Psoas muscle (tissue), 8 donors: ENCODE measurements around the gene SEM1. TPM values are rescaled to one million over a fixed set of nuclear protein-coding genes. Genes with fewer than 3 reads are reported as not detected.
"Not testable (repeated sequence)": the region's sequence is repeated elsewhere in the genome, so short reads cannot be mapped to it uniquely, and the experiment has no call there.

ENCODE experiments used
- ATAC-seq, 4 donors: fragments of 200-7000 bp; cut with Tn5 transposase; one replicate each; pipeline ENCODE4 v1.9.1; 2020; ENCODE audit warnings: moderate library complexity in 3 of 4, mild to moderate bottlenecking in 2 of 4
- DNase-seq, 2 donors: peaks; one replicate each; pipeline ENCODE4 v3.0.0-alpha.2; 2020
- H3K27ac ChIP-seq: fragments of 200-600 bp; one replicate; pipeline ENCODE4 v1.8.0; 2022
- H3K27me3 ChIP-seq, 3 donors: fragments of 200-600 bp in 1 of 3; one replicate each; pipeline versions ENCODE4 v1.6.1 to v1.8.0; 2013 to 2022; ENCODE audit warnings: low read length in 2 of 3, mild to moderate bottlenecking in 2 of 3, moderate library complexity in 1 of 3; ENCODE audit not compliant: insufficient read depth in 3 of 3
- H3K36me3 ChIP-seq, 2 donors: fragments of 200-600 bp in 1 of 2; one replicate each; pipeline versions ENCODE4 v1.6.1 to v1.8.0; 2013 to 2022; ENCODE audit warnings: low read depth in 1 of 2, mild to moderate bottlenecking in 1 of 2, moderate library complexity in 1 of 2; ENCODE audit not compliant: insufficient read depth in 1 of 2
- H3K4me1 ChIP-seq: fragments of 200-600 bp; one replicate; pipeline ENCODE4 v1.8.0; 2022
- H3K4me3 ChIP-seq: fragments of 200-600 bp; one replicate; pipeline ENCODE4 v1.8.0; 2022; ENCODE audit warnings: mild to moderate bottlenecking
- H3K9me3 ChIP-seq: fragments of 200-600 bp; one replicate; pipeline ENCODE4 v1.8.0; 2022
- WGBS, 3 donors: extraction: QIAGEN DNeasy Blood & Tissue Kit; methylation state at CpG; one replicate each; pipeline versions ENCODE4 v1.1.6 to v1.1.7; 2013; 5-methylcytosine and 5-hydroxymethylcytosine counted together
- intact Hi-C, 2 donors: fragments of 100-400 bp; cut with DNase I; formaldehyde crosslinking; loops; one replicate each; pipeline versions ENCODE4 v1.11.0 to v1.14.2; 2022
- polyA plus RNA-seq, 3 donors: library from polyadenylated mRNA; stranded (reverse); fragments of 200-250 nt; gene quantifications; one replicate each; pipeline ENCODE4 v1.2.3, GENCODE V29; 2013
- total RNA-seq, 4 donors: library from RNA; stranded (reverse); fragmentation: NEBNext Ultra II Directional in 2 of 4; extraction: Animal tissue kit (Norgen Biotek cat#: 25700) in 2 of 4; gene quantifications; one replicate each; pipeline versions ENCODE4 v1.2.1 to v1.2.4, GENCODE V29; 2021 to 2023
- TF ChIP-seq, protein P1 (sequence below): fragments of 200-600 bp; IDR thresholded peaks from one replicate; pipeline ENCODE4 v1.8.0; 2022; ENCODE audit warnings: antibody characterized with exemption
- donor health status: healthy with polysubstance abuse.
- donor health status: DM: no; HTN: no; CAD: no; lungs with moderate emphysema.
- donor health status: Bipolar disorder and iron deficiency.
- donor health status: healthy.
- donor health status: DM: yes; HTN: yes; CAD: no.
- donor health status: DM: no; HTN: no; CAD: no.
- donor health status: DM: no; HTN: no; CAD: no.
- donor health status: DM: yes; HTN: yes; CAD: no.

The SEM1 gene
- total and polyA plus RNA-seq, 7 donors: 30.5 to 107 (median 69.9) TPM

DNA sequence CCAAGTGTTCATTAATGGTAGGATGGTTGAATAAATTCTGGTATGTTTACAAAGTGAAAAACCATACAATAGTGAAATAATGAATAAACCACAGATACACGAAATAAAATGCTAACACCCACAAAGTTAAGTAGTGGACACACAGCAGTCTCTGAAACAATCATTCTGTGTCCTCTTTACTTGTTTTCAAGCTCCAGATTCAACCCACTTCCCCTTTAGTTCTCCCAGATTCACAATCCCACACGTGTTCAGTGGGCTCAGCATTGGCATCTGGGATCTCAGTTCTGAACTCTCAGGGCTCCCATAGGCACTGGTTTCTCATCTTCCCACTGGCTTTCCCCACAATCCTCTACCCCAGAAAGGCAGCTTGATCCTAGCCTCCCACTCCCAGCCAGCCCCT, 44.9 kb downstream of the SEM1 start:
- Histone ChIP-seq H3K4me1 (no peaks in the 10 kb centered on the region), H3K27me3 (no peaks in the 10 kb centered on the region), H3K36me3 (peaks cover 3 to 37% of the 10 kb centered on the region in 2 donors), H3K27ac (no peak overlapping the region), H3K4me3 (no peak overlapping the region), H3K9me3 (no peaks in the 10 kb centered on the region)
- DNase-seq (no peak), ATAC-seq (no peak)
- TF ChIP-seq, protein P1, sequence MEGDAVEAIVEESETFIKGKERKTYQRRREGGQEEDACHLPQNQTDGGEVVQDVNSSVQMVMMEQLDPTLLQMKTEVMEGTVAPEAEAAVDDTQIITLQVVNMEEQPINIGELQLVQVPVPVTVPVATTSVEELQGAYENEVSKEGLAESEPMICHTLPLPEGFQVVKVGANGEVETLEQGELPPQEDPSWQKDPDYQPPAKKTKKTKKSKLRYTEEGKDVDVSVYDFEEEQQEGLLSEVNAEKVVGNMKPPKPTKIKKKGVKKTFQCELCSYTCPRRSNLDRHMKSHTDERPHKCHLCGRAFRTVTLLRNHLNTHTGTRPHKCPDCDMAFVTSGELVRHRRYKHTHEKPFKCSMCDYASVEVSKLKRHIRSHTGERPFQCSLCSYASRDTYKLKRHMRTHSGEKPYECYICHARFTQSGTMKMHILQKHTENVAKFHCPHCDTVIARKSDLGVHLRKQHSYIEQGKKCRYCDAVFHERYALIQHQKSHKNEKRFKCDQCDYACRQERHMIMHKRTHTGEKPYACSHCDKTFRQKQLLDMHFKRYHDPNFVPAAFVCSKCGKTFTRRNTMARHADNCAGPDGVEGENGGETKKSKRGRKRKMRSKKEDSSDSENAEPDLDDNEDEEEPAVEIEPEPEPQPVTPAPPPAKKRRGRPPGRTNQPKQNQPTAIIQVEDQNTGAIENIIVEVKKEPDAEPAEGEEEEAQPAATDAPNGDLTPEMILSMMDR: no peak
- 81 to 87% (median 82%) methylated on average over 2 of the region's 2 CpGs for WGBS, 3 donors
- intact Hi-C loops: no loop called here

DNA sequence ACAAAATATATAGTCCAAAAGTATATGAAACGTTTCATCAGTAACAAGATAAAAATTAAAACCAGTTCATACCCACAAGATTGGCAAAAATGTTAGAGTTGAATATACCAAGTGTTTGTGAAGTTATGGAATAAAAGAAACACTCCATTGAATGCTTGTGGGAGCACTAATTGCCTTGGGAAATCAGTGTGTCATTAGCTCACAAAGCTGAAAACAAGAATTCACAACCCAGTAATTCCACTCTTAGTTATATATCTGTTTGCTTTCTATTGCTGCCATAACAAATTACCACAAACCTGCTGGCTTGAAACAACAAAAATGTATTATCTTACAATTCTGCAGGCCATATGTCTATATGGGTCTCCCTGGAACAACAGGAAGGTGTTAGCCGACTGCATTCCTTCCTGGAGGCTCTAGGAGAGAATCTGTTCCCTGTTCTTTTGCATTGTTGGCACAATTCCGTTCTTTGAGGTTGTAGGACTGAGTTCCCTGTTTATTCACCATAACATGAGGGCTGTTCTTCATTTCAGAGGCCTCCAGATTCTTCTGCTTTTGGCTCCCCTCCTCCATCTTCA, 45.7 kb downstream of the SEM1 start:
- no peak for DNase-seq

GRCh38 chr7:96663457-96663856, 46.2 kb downstream of the SEM1 start:
- H3K9me3 ChIP-seq: no peaks in the 10 kb centered on the region
- DNase-seq: no peak
- H3K27me3 ChIP-seq: no peaks in the 10 kb centered on the region
- TF ChIP-seq, protein P1: no peak
- H3K4me1 ChIP-seq: no peaks in the 10 kb centered on the region
- 94 to 100% (median 97%) methylated on average over 2 of the region's 2 CpGs for WGBS, 3 donors
- ATAC-seq: no peak
- H3K4me3 ChIP-seq: no peak overlapping the region
- intact Hi-C loops: no loop called here
- peaks cover 3 to 27% of the 10 kb centered on the region in 2 donors for H3K36me3 ChIP-seq
- no peak overlapping the region for H3K27ac ChIP-seq

More for the DNA sequence above, 45.7 kb downstream of the SEM1 start:
- ATAC-seq: no peak
- Histone ChIP-seq H3K9me3 (no peaks in the 10 kb centered on the region), H3K36me3 (peaks cover 3 to 32% of the 10 kb centered on the region in 2 donors), H3K27me3 (no peaks in the 10 kb centered on the region), H3K4me3 (no peak overlapping the region), H3K27ac (no peak overlapping the region), H3K4me1 (no peaks in the 10 kb centered on the region)
- WGBS, 3 donors: 77 to 83% (median 83%) methylated on average over 3 of the region's 3 CpGs
- intact Hi-C loops: no loop called here
- TF ChIP-seq, protein P1: no peak

- peaks cover 3 to 18% of the 10 kb centered on the region in 2 donors for H3K36me3 ChIP-seq
- H3K9me3 ChIP-seq, H3K27me3 ChIP-seq, DNase-seq, H3K4me3 ChIP-seq, H3K4me1 ChIP-seq, H3K27ac ChIP-seq, ATAC-seq, intact Hi-C loops: not testable (repeated sequence)
- WGBS, 3 donors: 89 to 91% (median 91%) methylated on average over 3 of the region's 3 CpGs
Measured at GRCh38 chr7:96662151-96662550, 47.5 kb downstream of the SEM1 start.

GRCh38 chr7:96658022-96658412, 51.6 kb downstream of the SEM1 start:
- no peaks in the 10 kb centered on the region for H3K27me3 ChIP-seq
- no peak overlapping the region for H3K4me3 ChIP-seq
- no peaks in the 10 kb centered on the region for H3K9me3 ChIP-seq
- WGBS, 3 donors: 70 to 78% (median 77%) methylated on average over 2 of the region's 2 CpGs
- no peaks in the 10 kb centered on the region for H3K4me1 ChIP-seq
- no peaks in the 10 kb centered on the region for H3K36me3 ChIP-seq
- DNase-seq: no peak
- H3K27ac ChIP-seq: no peak overlapping the region
- ATAC-seq: no peak
- intact Hi-C loops: no loop called here
- TF ChIP-seq, protein P1: no peak
